ENCODE results near the gene RUNX2.

- TF ChIP-seq POLR2AphosphoS5 (IDR thresholded peaks at IDR 0.05) = no peak
- TF ChIP-seq, protein P1, sequence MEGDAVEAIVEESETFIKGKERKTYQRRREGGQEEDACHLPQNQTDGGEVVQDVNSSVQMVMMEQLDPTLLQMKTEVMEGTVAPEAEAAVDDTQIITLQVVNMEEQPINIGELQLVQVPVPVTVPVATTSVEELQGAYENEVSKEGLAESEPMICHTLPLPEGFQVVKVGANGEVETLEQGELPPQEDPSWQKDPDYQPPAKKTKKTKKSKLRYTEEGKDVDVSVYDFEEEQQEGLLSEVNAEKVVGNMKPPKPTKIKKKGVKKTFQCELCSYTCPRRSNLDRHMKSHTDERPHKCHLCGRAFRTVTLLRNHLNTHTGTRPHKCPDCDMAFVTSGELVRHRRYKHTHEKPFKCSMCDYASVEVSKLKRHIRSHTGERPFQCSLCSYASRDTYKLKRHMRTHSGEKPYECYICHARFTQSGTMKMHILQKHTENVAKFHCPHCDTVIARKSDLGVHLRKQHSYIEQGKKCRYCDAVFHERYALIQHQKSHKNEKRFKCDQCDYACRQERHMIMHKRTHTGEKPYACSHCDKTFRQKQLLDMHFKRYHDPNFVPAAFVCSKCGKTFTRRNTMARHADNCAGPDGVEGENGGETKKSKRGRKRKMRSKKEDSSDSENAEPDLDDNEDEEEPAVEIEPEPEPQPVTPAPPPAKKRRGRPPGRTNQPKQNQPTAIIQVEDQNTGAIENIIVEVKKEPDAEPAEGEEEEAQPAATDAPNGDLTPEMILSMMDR (IDR thresholded peaks at IDR 0.05) = no peak
Observed at GRCh38 chr6:45661661-45662060, 333.5 kb downstream of the RUNX2 start.
